GM12892 (cell line): Measurements from ENCODE around the gene RAPGEF5.

Experiments
- POLR2A ChIP-seq: IDR thresholded peaks from 2 replicates; pipeline ENCODE4 v1.6.1; 2011; ENCODE audit warnings: low read depth, low read length, control low read depth
- POLR2AphosphoS5 ChIP-seq: IDR thresholded peaks from 2 replicates; pipeline ENCODE4 v1.6.1; 2011; ENCODE audit warnings: low read depth, low read length, control low read depth
- TAF1 ChIP-seq: IDR thresholded peaks from 2 replicates; pipeline ENCODE4 v1.6.1; 2011; ENCODE audit warnings: low read depth, mild to moderate bottlenecking, control low read depth, low read length, borderline replicate concordance

- TF ChIP-seq TAF1 (no peak), POLR2AphosphoS5 (no peak), POLR2A (no peak)
Observed at GRCh38 chr7:22146961-22147512, 209.9 kb downstream of the RAPGEF5 start.
